Mesendoderm (in vitro differentiated cells): ENCODE measurements around the gene PEX1.
A peak's percentile ranks its signal among the peaks of the same experiment; 100 is the strongest.

Source experiments
- DNase-seq: peaks from one replicate; pipeline ENCODE4 v3.0.0; 2013
- H2AK5ac ChIP-seq: 2 replicates; pipeline ENCODE4 v1.6.1; 2013; ENCODE audit warnings: low read length, inconsistent platforms
- H2BK120ac ChIP-seq: 2 replicates; pipeline ENCODE4 v1.6.1; 2013; ENCODE audit warnings: low read depth, mild to moderate bottlenecking, low read length, moderate library complexity, mixed read lengths
- H2BK15ac ChIP-seq: replicated peaks from 2 replicates; pipeline ENCODE4 v1.6.1; 2013; ENCODE audit warnings: low read depth, mild to moderate bottlenecking, moderate library complexity
- H2BK5ac ChIP-seq: 2 replicates; pipeline ENCODE4 v1.6.1; 2013; ENCODE audit warnings: low read length, inconsistent platforms
- H3K18ac ChIP-seq: 2 replicates; pipeline ENCODE4 v1.6.1; 2013; ENCODE audit warnings: mild to moderate bottlenecking, low read length, mixed read lengths
- H3K23ac ChIP-seq: one replicate; pipeline ENCODE4 v1.6.1; 2013; ENCODE audit warnings: low read length
- H3K27ac ChIP-seq: 2 replicates; pipeline ENCODE4 v1.5.1; 2013; ENCODE audit warnings: low read depth, mild to moderate bottlenecking, inconsistent platforms, low read length, moderate library complexity
- H3K27me3 ChIP-seq: 2 replicates; pipeline ENCODE4 v1.6.1; 2013; ENCODE audit warnings: low read length, control low read depth, mild to moderate bottlenecking, inconsistent platforms; ENCODE audit not compliant: insufficient read depth, poor library complexity
- H3K36me3 ChIP-seq: 2 replicates; pipeline ENCODE4 v1.6.1; 2013; ENCODE audit warnings: low read length, inconsistent platforms; ENCODE audit not compliant: control insufficient read depth, insufficient read depth
- H3K4ac ChIP-seq: one replicate; pipeline ENCODE4 v1.6.1; 2013; ENCODE audit warnings: low read depth, mild to moderate bottlenecking, low read length, moderate library complexity
- H3K4me1 ChIP-seq: 2 replicates; pipeline ENCODE4 v1.6.1; 2013; ENCODE audit warnings: low read depth, low read length, inconsistent platforms; ENCODE audit not compliant: control insufficient read depth
- H3K4me2 ChIP-seq: 2 replicates; pipeline ENCODE4 v1.6.1; 2013; ENCODE audit warnings: low read length
- H3K4me3 ChIP-seq: 2 replicates; pipeline ENCODE4 v1.5.1; 2013; ENCODE audit warnings: mild to moderate bottlenecking, low read length
- H3K56ac ChIP-seq: one replicate; pipeline ENCODE4 v1.6.1; 2013; ENCODE audit warnings: low read length
- H3K79me1 ChIP-seq: 2 replicates; pipeline ENCODE4 v1.6.1; 2013; ENCODE audit warnings: low read length, inconsistent platforms
- H3K79me2 ChIP-seq: 2 replicates; pipeline ENCODE4 v1.6.1; 2013; ENCODE audit warnings: mild to moderate bottlenecking, low read length; ENCODE audit not compliant: control insufficient read depth, insufficient read depth
- H3K9ac ChIP-seq: 2 replicates; pipeline ENCODE4 v1.6.1; 2013; ENCODE audit warnings: low read length, inconsistent platforms
- H4K5ac ChIP-seq: one replicate; pipeline ENCODE4 v1.6.1; 2013; ENCODE audit warnings: low read length
- H4K8ac ChIP-seq: one replicate; pipeline ENCODE4 v1.6.1; 2013; ENCODE audit warnings: low read depth, mild to moderate bottlenecking, control low read depth, low read length, moderate library complexity
- WGBS: extraction: QIAGEN DNeasy Blood & Tissue Kit; methylation state at CpG from one replicate; pipeline ENCODE4 v1.1.7; 2013; ENCODE audit warnings: low lambda C conversion rate, missing lambda C conversion rate; ENCODE audit not compliant: insufficient coverage; ENCODE audit errors: extremely low coverage; 5-methylcytosine and 5-hydroxymethylcytosine counted together

The PEX1 gene

DNA sequence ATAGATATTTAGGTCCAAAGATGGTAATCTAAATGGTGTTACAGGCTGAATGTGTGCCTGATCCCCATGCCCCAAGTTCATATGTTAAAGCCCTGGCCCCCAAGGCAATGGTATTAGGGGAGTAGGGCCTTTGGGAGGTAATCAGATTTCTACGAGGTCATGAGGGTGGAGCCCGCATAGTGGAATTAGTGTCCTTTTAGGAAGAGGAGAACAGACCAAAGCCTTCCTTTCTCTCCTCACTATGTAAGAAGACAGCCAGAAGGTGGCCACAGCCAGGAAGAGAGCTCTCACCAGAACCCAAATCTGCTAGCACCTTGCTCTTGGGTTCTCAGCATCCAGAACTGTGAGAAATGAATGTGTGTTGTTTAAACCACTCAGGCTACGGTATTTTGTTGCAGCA lies 65.8 kb downstream of the PEX1 start:
- DNase-seq = no peak
- no CpG with 5 or more reads among the region's 3 CpGs for WGBS
- Histone ChIP-seq H3K18ac (no peak overlapping the region), H3K9ac (no peak overlapping the region), H3K79me1 (no peaks in the 10 kb centered on the region), H3K27ac (no peak overlapping the region), H3K56ac (no peak overlapping the region), H3K4me2 (no peak overlapping the region), H4K5ac (no peak overlapping the region), H4K8ac (no peak overlapping the region), H3K4me1 (no peaks in the 10 kb centered on the region), H2AK5ac (no peak overlapping the region), H2BK15ac (no peak overlapping the region), H3K4me3 (no peak overlapping the region), H2BK5ac (no peak overlapping the region), H2BK120ac (no peak overlapping the region), H3K23ac (no peak overlapping the region), H3K79me2 (no peaks in the 10 kb centered on the region), H3K27me3 (no peaks in the 10 kb centered on the region), H3K4ac (no peak overlapping the region), H3K36me3 (no peaks in the 10 kb centered on the region)

GRCh38 chr7:92461027-92462003 lies 67.0 kb downstream of the PEX1 start:
- Histone ChIP-seq H2BK120ac (no peak overlapping the region), H3K27ac (no peak overlapping the region)
- DNase-seq = peak; percentile 62

GRCh38 chr7:92460510-92460909 lies 67.8 kb downstream of the PEX1 start:
- WGBS = no CpG with 5 or more reads among the region's 4 CpGs

More at GRCh38 chr7:92461027-92462003, 67.0 kb downstream of the PEX1 start:
- Histone ChIP-seq H3K36me3 (peaks cover 1% of the 10 kb centered on the region), H3K79me1 (no peaks in the 10 kb centered on the region), H2BK5ac (no peak overlapping the region), H2BK15ac (no peak overlapping the region), H3K56ac (peak overlapping the region; percentile 53), H2AK5ac (no peak overlapping the region), H3K27me3 (no peaks in the 10 kb centered on the region), H3K79me2 (no peaks in the 10 kb centered on the region), H3K9ac (no peak overlapping the region), H3K4ac (no peak overlapping the region), H3K18ac (no peak overlapping the region), H4K5ac (no peak overlapping the region), H3K4me1 (no peaks in the 10 kb centered on the region), H4K8ac (no peak overlapping the region), H3K4me3 (no peak overlapping the region), H3K23ac (no peak overlapping the region), H3K4me2 (no peak overlapping the region)
- no CpG with 5 or more reads among the region's 8 CpGs for WGBS

DNA sequence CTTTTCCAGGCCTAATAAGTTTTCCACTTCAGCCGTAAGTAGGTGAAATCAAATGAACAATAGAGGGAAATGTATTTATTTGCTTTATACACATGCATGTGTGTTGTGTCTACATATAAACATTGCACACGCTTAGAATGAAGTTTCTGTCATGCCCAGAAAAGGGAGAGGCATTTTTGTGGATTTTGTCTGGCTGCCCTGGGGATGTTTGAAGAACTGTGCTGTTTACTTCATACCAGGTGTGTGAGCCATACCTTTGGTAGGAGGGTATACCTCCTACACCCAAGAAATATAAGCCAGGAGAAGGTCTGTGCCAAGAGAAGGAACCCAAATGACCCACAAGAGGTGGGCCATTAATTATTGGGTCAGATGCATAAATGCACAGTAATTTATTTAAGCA lies 68.2 kb downstream of the PEX1 start:
- H3K4ac ChIP-seq = no peak overlapping the region
- no peak for DNase-seq
- H3K9ac ChIP-seq = no peak overlapping the region
- H2BK15ac ChIP-seq = no peak overlapping the region
- no peak overlapping the region for H4K8ac ChIP-seq
- no peak overlapping the region for H3K4me2 ChIP-seq
- H3K18ac ChIP-seq = no peak overlapping the region
- no peak overlapping the region for H3K56ac ChIP-seq
- H2BK120ac ChIP-seq = no peak overlapping the region
- H2BK5ac ChIP-seq = no peak overlapping the region
- H3K4me1 ChIP-seq = no peaks in the 10 kb centered on the region
- no peaks in the 10 kb centered on the region for H3K27me3 ChIP-seq
- no peak overlapping the region for H3K27ac ChIP-seq
- H4K5ac ChIP-seq = no peak overlapping the region
- peaks cover 6% of the 10 kb centered on the region for H3K36me3 ChIP-seq
- no peaks in the 10 kb centered on the region for H3K79me2 ChIP-seq
- WGBS = no CpG with 5 or more reads among the region's 2 CpGs
- H2AK5ac ChIP-seq = no peak overlapping the region
- no peaks in the 10 kb centered on the region for H3K79me1 ChIP-seq
- H3K23ac ChIP-seq = no peak overlapping the region
- no peak overlapping the region for H3K4me3 ChIP-seq

More at GRCh38 chr7:92460510-92460909, 67.8 kb downstream of the PEX1 start:
- no peak overlapping the region for H2BK5ac ChIP-seq
- H2BK15ac ChIP-seq = no peak overlapping the region
- H3K27ac ChIP-seq = no peak overlapping the region
- no peak overlapping the region for H3K23ac ChIP-seq
- H3K56ac ChIP-seq = no peak overlapping the region
- H3K27me3 ChIP-seq = no peaks in the 10 kb centered on the region
- H3K79me2 ChIP-seq = no peaks in the 10 kb centered on the region
- no peak overlapping the region for H3K4me2 ChIP-seq
- peaks cover 6% of the 10 kb centered on the region for H3K36me3 ChIP-seq
- no peaks in the 10 kb centered on the region for H3K79me1 ChIP-seq
- H3K18ac ChIP-seq = no peak overlapping the region
- no peak overlapping the region for H4K8ac ChIP-seq
- H3K4ac ChIP-seq = no peak overlapping the region
- H3K4me3 ChIP-seq = no peak overlapping the region
- no peak overlapping the region for H4K5ac ChIP-seq
- H2AK5ac ChIP-seq = no peak overlapping the region
- H3K9ac ChIP-seq = no peak overlapping the region
- no peak overlapping the region for H2BK120ac ChIP-seq
- no peak for DNase-seq
- H3K4me1 ChIP-seq = no peaks in the 10 kb centered on the region

- Histone ChIP-seq H3K18ac (no peak overlapping the region), H3K79me1 (peaks cover 7% of the 10 kb centered on the region), H3K27me3 (no peaks in the 10 kb centered on the region), H2BK15ac (no peak overlapping the region), H3K79me2 (no peaks in the 10 kb centered on the region), H3K4me1 (no peaks in the 10 kb centered on the region), H3K27ac (no peak overlapping the region), H3K4me2 (no peak overlapping the region), H2BK120ac (no peak overlapping the region), H2AK5ac (no peak overlapping the region), H3K56ac (no peak overlapping the region), H3K4ac (no peak overlapping the region), H3K23ac (no peak overlapping the region), H4K8ac (no peak overlapping the region), H3K9ac (no peak overlapping the region), H4K5ac (no peak overlapping the region), H3K4me3 (no peak overlapping the region), H3K36me3 (peaks cover 13% of the 10 kb centered on the region), H2BK5ac (no peak overlapping the region)
- no peak for DNase-seq
- WGBS = no CpG with 5 or more reads among the region's 2 CpGs
These were observed 72.1 kb downstream of the PEX1 start for GRCh38 chr7:92456236-92456635.
